Heart right ventricle (tissue), 16 donors: Measurements from ENCODE around the gene SERPINB10. TPM values are rescaled to one million over a fixed set of nuclear protein-coding genes. Genes with fewer than 3 reads are reported as not detected.
A peak's percentile ranks its signal among the peaks of the same experiment; 100 is the strongest.

Experiments used
- ATAC-seq, 8 donors: fragments of 200-7000 bp; cut with Tn5 transposase; one replicate each; pipeline ENCODE4 v1.9.1; 2020; ENCODE audit warnings: mild to moderate bottlenecking in 8 of 8, moderate library complexity in 8 of 8, moderate number of reproducible peaks in 1 of 8
- DNase-seq, 2 donors: peaks; one replicate each; pipeline ENCODE4 v3.0.0-alpha.2; 2020
- H3K27ac ChIP-seq, 10 donors: fragments of 200-600 bp; sonication (generic) in 2 of 10; one replicate each; pipeline versions ENCODE4 v1.5.0 to v1.8.0; 2020 to 2022; ENCODE audit warnings: mild to moderate bottlenecking in 3 of 10
- H3K27me3 ChIP-seq, 7 donors: fragments of 200-600 bp; one replicate each; pipeline ENCODE4 v1.8.0; 2021 to 2022; ENCODE audit warnings: mild to moderate bottlenecking in 2 of 7
- H3K36me3 ChIP-seq, 9 donors: fragments of 200-600 bp; sonication (generic) in 1 of 9; one replicate each; pipeline versions ENCODE4 v1.5.0 to v1.8.0; 2020 to 2022; ENCODE audit warnings: mild to moderate bottlenecking in 2 of 9
- H3K4me1 ChIP-seq, 9 donors: fragments of 200-600 bp; sonication (generic) in 1 of 9; one replicate each; pipeline versions ENCODE4 v1.5.0 to v1.8.0; 2020 to 2022; ENCODE audit warnings: mild to moderate bottlenecking in 4 of 9
- H3K4me3 ChIP-seq, 10 donors: fragments of 200-600 bp; sonication (generic) in 2 of 10; one replicate each; pipeline versions ENCODE4 v1.5.0 to v1.8.0; 2020 to 2022; ENCODE audit warnings: mild to moderate bottlenecking in 7 of 10, moderate library complexity in 2 of 10
- H3K9me3 ChIP-seq, 11 donors: fragments of 200-600 bp in 10 of 11; sonication (generic) in 2 of 11; one replicate each; pipeline versions ENCODE4 v1.5.0 to v1.8.0; 2013 to 2022; ENCODE audit warnings: mild to moderate bottlenecking in 2 of 11, control low read depth in 1 of 11, moderate library complexity in 1 of 11
- CTCF ChIP-seq, 9 donors: fragments of 200-600 bp; sonication (generic) in 2 of 9; IDR thresholded peaks; one replicate each; pipeline versions ENCODE4 v1.5.0 to v1.8.0; 2021 to 2022; ENCODE audit warnings: antibody characterized with exemption in 9 of 9, mild to moderate bottlenecking in 5 of 9, moderate library complexity in 1 of 9
- WGBS, 2 donors: extraction: QIAGEN DNeasy Blood & Tissue Kit; methylation state at CpG; one replicate each; pipeline ENCODE4 v1.1.7; 2013; ENCODE audit warnings: inconsistent platforms in 1 of 2; 5-methylcytosine and 5-hydroxymethylcytosine counted together
- intact Hi-C, 10 donors: fragments of 100-400 bp; cut with DNase I; formaldehyde crosslinking; loops; one replicate each; pipeline versions ENCODE4 v1.11.1 to v1.14.2; 2022
- polyA plus RNA-seq, 2 donors: library from polyadenylated mRNA; stranded (reverse); fragments of 200-250 nt; gene quantifications; one replicate each; pipeline ENCODE4 v1.2.3, GENCODE V29; 2013
- total RNA-seq, 10 donors: library from RNA; stranded (reverse); fragmentation: NEBNext Ultra II Directional in 3 of 10; extraction: Animal tissue kit (Norgen Biotek cat#: 25700) in 3 of 10; gene quantifications; one replicate each; pipeline versions ENCODE4 v1.2.1 to v1.2.4, GENCODE V29; 2021 to 2023
- donor health status: Arrhythmogenic right ventricular cardiomyopathy.
- donor health status: ischemic (EF 13 %, LVEDD 7.1; RV severe dilation, severe dysfunction).
- donor health status: healthy with polysubstance abuse.
- donor health status: DM: no; HTN: yes; CAD: no.
- donor health status: DM: no; HTN: no; CAD: no.
- donor health status: ischemic (EF 25% LVEDD 6.9; RV normal size, moderate dysfunction).
- donor health status: ischemic (EF 25% LVEDD 5.7; RV mildly dilated, moderate dysfunction).
- donor health status: healthy.
- donor health status: DM: yes; HTN: yes; CAD: no.
- donor health status: Ischemic cardiomyopathy.
- donor health status: ischemic (EF 35%, LVEDD 5.7; RV mildly dilated, moderate dysfunction).
- donor health status: nonischemic (EF 11% LVEDD 7.7; RV severe dilation, severe dysfunction).
- donor health status: DM: yes; HTN: yes; CAD: no.
- donor health status: PGD.
- donor health status: ischemic (EF 29% LVEDD 5.4; RV normal size, mild dysfunction).
- donor health status: nonischemic (EF 23%, LVEDD 6.1; RV moderate dilation, normal function).

The SERPINB10 gene
- total and polyA plus RNA-seq, 12 donors = not detected

GRCh38 chr18:63867368-63868125 lies 40.2 kb upstream of the SERPINB10 start:
- ATAC-seq (no peak), DNase-seq (no peak)
- WGBS, 2 donors = 77 to 78% methylated on average over 3 of the region's 3 CpGs
- no peaks in the 10 kb centered on the region for H3K9me3 ChIP-seq
- no peaks in the 10 kb centered on the region for H3K4me1 ChIP-seq
- TF ChIP-seq CTCF (IDR thresholded peaks at IDR 0.05) = no peak
- intact Hi-C loops = no loop called here
- no peak overlapping the region for H3K4me3 ChIP-seq
- no peaks in the 10 kb centered on the region for H3K27me3 ChIP-seq
- H3K27ac ChIP-seq = no peak overlapping the region
- H3K36me3 ChIP-seq = no peaks in the 10 kb centered on the region

GRCh38 chr18:63868546-63868945 lies 39.2 kb upstream of the SERPINB10 start:
- DNase-seq = no peak

GRCh38 chr18:63869374-63869773 lies 38.4 kb upstream of the SERPINB10 start:
- H3K36me3 ChIP-seq = no peaks in the 10 kb centered on the region
- no peaks in the 10 kb centered on the region for H3K4me1 ChIP-seq
- intact Hi-C loops = no loop called here
- DNase-seq (no peak), ATAC-seq (no peak)
- WGBS, 2 donors = 82% methylated on average over 9 of the region's 9 CpGs
- H3K27ac ChIP-seq = peak overlapping the region in 1 of 10 donors; percentile 71
- H3K27me3 ChIP-seq = no peaks in the 10 kb centered on the region
- TF ChIP-seq CTCF (IDR thresholded peaks at IDR 0.05) = no peak
- H3K9me3 ChIP-seq = no peaks in the 10 kb centered on the region
- no peak overlapping the region for H3K4me3 ChIP-seq

More at GRCh38 chr18:63868546-63868945, 39.2 kb upstream of the SERPINB10 start:
- ATAC-seq = no peak
- Histone ChIP-seq H3K27ac (peak overlapping the region in 1 of 10 donors; percentile 48), H3K4me3 (no peak overlapping the region), H3K4me1 (no peaks in the 10 kb centered on the region), H3K9me3 (no peaks in the 10 kb centered on the region), H3K36me3 (no peaks in the 10 kb centered on the region), H3K27me3 (no peaks in the 10 kb centered on the region)
- WGBS, 2 donors = 88 to 92% methylated on average over 9 of the region's 9 CpGs
- TF ChIP-seq CTCF (IDR thresholded peaks at IDR 0.05) = no peak
- intact Hi-C loops = no loop called here

- 82 to 89% methylated on average over 3 of the region's 3 CpGs for WGBS, 2 donors
- intact Hi-C loops = no loop called here
- DNase-seq = no peak
- Histone ChIP-seq H3K27me3 (no peaks in the 10 kb centered on the region), H3K27ac (peak overlapping the region in 1 of 10 donors; percentile 71), H3K36me3 (no peaks in the 10 kb centered on the region), H3K4me1 (no peaks in the 10 kb centered on the region), H3K4me3 (no peak overlapping the region), H3K9me3 (no peaks in the 10 kb centered on the region)
- no peak for TF ChIP-seq CTCF (IDR thresholded peaks at IDR 0.05)
- no peak for ATAC-seq
Measured at GRCh38 chr18:63869851-63870250, 37.9 kb upstream of the SERPINB10 start.
